ENCODE measurements around the gene PRKAG3. TPM values are rescaled to one million over a fixed set of nuclear protein-coding genes. Genes with fewer than 3 reads are reported as not detected.

PRKAG3 gene
- total RNA-seq, 1 experiment from 2014 or later, result not detected

GRCh38 chr2:218839888-218840287 lies 8.3 kb upstream of the PRKAG3 start (continued):
- no peak for TF ChIP-seq MAX (CRISPR knock-in tag; IDR thresholded peaks at IDR 0.05)

- H3K4me1 Mint-ChIP-seq, result no peaks in the 10 kb centered on the region
- H3K27me3 Mint-ChIP-seq (ENCODE audit: low read depth), result peaks cover 14% of the 10 kb centered on the region
- H3K27ac Mint-ChIP-seq, result no peak overlapping the region
- H3K9me3 Mint-ChIP-seq, result peaks cover 24% of the 10 kb centered on the region
- ATAC-seq (no peak), DNase-seq (ENCODE audit: low spot score) (no peak)
- no peak overlapping the region for H3K4me3 Mint-ChIP-seq
- TF ChIP-seq ZNF423 (CRISPR knock-in tag; IDR thresholded peaks at IDR 0.05) (no peak), ZNF232 (CRISPR knock-in tag; IDR thresholded peaks at IDR 0.05) (no peak), ZNF138 (CRISPR knock-in tag; conservative IDR thresholded peaks at IDR 0.05) (no peak), MAX (CRISPR knock-in tag; IDR thresholded peaks at IDR 0.05) (no peak)
- ChIA-PET POLR2A (no interaction called here), CTCF (interaction anchor here (2.4 kb wide), 1 partner anchor 8 kb away, joined by 8 read pairs; no protein-coding TSS in a partner anchor)
- peaks cover 3% of the 10 kb centered on the region for H3K36me3 Mint-ChIP-seq
Measured at GRCh38 chr2:218839430-218839829, 7.8 kb upstream of the PRKAG3 start.

DNA sequence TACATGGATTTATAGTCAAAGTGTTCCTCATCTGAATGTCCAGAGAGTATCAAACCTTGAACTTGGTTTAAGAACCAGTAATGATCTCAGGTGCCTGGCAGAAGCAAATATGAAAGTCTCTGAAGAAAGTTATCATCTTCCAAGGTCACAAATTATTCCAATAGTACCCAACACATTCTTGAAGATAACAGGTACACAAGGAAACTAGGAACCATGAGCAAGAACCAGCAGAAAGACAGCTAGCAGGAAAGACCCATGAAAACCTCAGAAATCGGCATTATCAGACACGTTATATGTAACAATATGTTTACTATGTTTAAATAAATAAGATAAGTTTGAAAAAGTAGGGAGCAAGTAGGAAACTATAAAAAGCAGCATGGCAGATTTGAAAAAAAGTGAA lies 5.9 kb upstream of the PRKAG3 start:
- ChIA-PET POLR2A (interaction anchor here (0.6 kb wide), 1 partner anchor 101 kb away, joined by 4 read pairs; no protein-coding TSS in a partner anchor), CTCF (interaction anchor here (2.4 kb wide), 1 partner anchor 10 kb away, joined by 8 read pairs; no protein-coding TSS in a partner anchor)

More for the DNA sequence above, 5.9 kb upstream of the PRKAG3 start:
- Mint-ChIP-seq H3K9me3 (peaks cover 14% of the 10 kb centered on the region), H3K4me3 (no peak overlapping the region), H3K27me3 (ENCODE audit: low read depth) (peaks cover 11% of the 10 kb centered on the region), H3K4me1 (no peaks in the 10 kb centered on the region), H3K36me3 (no peaks in the 10 kb centered on the region), H3K27ac (no peak overlapping the region)
- TF ChIP-seq KAT7 (CRISPR knock-in tag; IDR thresholded peaks at IDR 0.05; ENCODE audit: borderline replicate concordance), result no peak
- no peak for TF ChIP-seq ZMAT4 (CRISPR knock-in tag; IDR thresholded peaks at IDR 0.05)
- TF ChIP-seq ZNF138 (CRISPR knock-in tag; conservative IDR thresholded peaks at IDR 0.05), result no peak
- no peak for TF ChIP-seq RORB (CRISPR knock-in tag; IDR thresholded peaks at IDR 0.05)
- TF ChIP-seq CREM (CRISPR knock-in tag; IDR thresholded peaks at IDR 0.05), result no peak
- no peak for TF ChIP-seq GTF2I (CRISPR knock-in tag; conservative IDR thresholded peaks at IDR 0.05)
- TF ChIP-seq MYBL2 (CRISPR knock-in tag; IDR thresholded peaks at IDR 0.05), result no peak
- TF ChIP-seq STAT6 (CRISPR knock-in tag; conservative IDR thresholded peaks at IDR 0.05; ENCODE audit: low read depth), result no peak
- TF ChIP-seq, protein P1, sequence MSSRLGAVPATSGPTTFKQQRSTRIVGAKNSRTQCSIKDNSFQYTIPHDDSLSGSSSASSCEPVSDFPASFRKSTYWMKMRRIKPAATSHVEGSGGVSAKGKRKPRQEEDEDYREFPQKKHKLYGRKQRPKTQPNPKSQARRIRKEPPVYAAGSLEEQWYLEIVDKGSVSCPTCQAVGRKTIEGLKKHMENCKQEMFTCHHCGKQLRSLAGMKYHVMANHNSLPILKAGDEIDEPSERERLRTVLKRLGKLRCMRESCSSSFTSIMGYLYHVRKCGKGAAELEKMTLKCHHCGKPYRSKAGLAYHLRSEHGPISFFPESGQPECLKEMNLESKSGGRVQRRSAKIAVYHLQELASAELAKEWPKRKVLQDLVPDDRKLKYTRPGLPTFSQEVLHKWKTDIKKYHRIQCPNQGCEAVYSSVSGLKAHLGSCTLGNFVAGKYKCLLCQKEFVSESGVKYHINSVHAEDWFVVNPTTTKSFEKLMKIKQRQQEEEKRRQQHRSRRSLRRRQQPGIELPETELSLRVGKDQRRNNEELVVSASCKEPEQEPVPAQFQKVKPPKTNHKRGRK (CRISPR knock-in tag; IDR thresholded peaks at IDR 0.05; ENCODE audit: borderline replicate concordance), result no peak
- no peak for TF ChIP-seq USF1 (CRISPR knock-in tag; IDR thresholded peaks at IDR 0.05)
- DNase-seq (ENCODE audit: low spot score) (no peak), ATAC-seq (no peak)

All from WTC11 (cell line).